GM12873 (cell line): ENCODE measurements around the gene PGF.

Source experiments
- TF ChIP-seq, protein P1 (sequence below): IDR thresholded peaks from 2 replicates; pipeline ENCODE4 v1.5.1; 2012; ENCODE audit warnings: low read depth, mild to moderate bottlenecking, moderate library complexity, low read length, control low read depth; ENCODE audit not compliant: insufficient read depth; ENCODE audit errors: missing control alignments

PGF gene

GRCh38 chr14:74980731-74981461, 25.5 kb upstream of the PGF start:
- TF ChIP-seq, protein P1, sequence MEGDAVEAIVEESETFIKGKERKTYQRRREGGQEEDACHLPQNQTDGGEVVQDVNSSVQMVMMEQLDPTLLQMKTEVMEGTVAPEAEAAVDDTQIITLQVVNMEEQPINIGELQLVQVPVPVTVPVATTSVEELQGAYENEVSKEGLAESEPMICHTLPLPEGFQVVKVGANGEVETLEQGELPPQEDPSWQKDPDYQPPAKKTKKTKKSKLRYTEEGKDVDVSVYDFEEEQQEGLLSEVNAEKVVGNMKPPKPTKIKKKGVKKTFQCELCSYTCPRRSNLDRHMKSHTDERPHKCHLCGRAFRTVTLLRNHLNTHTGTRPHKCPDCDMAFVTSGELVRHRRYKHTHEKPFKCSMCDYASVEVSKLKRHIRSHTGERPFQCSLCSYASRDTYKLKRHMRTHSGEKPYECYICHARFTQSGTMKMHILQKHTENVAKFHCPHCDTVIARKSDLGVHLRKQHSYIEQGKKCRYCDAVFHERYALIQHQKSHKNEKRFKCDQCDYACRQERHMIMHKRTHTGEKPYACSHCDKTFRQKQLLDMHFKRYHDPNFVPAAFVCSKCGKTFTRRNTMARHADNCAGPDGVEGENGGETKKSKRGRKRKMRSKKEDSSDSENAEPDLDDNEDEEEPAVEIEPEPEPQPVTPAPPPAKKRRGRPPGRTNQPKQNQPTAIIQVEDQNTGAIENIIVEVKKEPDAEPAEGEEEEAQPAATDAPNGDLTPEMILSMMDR = no peak

DNA sequence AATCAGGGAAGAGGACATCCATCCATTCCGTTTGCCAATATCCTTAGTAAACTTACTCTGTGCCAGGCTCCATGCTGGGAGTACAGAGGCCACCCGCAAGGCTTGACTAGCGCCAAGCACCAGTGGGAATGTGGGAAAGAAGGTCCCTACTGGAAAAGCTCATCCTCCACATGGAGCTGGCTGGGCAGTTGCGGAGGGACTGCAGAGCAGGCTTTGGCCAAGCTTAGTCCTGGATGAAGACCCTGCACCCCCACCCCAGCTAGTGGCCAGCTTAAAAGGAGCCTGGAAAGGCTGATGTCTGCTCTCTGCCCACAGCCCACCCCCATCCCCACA, 25.0 kb upstream of the PGF start:
- TF ChIP-seq, protein P1 = no peak

DNA sequence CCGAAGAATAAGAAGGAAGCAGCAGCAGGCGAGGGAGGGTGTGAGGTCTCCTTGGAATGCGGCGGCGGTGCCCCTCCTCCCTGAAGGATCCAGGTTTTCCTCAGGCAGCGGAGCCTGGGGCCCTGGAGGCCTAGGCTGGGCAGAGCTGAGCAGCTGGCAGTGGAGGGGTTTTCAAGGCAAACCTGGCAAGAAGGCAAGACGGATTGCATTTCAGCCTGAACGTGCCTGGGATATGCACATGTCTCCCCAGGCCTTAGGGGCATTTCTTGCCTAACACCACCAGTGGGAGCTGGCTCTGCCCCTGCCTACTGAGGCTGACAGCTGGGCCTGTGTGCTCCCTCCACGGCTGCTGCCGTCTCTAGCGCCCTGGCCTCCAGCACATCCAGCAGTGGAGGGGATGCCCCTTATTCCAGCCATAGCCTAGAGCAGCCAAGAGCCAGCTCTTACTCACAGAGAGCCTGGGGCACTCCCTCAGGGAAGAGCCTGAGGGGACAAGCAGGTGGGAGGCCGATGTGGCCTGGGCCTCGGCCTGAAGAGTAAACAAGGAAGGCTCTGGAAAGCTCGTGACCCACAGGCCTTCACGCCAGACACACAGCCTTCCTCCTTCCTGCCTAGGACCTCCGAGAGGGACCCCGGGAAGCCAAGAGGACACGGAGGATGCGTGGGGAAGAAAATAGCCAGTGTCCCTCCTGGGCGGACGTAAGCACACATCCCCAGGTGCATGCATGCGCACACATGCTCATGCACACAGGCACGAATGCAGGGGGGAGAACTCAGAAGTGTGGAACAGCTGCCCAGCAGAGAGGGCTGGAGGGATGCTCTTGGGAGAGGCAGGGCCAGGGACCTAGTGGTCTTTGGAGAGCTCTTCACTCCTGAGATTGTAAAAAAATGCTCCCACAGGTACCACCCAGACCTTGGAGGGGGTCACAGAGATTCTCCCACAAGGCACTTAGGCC, 24.3 kb upstream of the PGF start:
- TF ChIP-seq, protein P1 = no peak

GRCh38 chr14:74979029-74979428, 23.6 kb upstream of the PGF start:
- TF ChIP-seq, protein P1 = no peak

DNA sequence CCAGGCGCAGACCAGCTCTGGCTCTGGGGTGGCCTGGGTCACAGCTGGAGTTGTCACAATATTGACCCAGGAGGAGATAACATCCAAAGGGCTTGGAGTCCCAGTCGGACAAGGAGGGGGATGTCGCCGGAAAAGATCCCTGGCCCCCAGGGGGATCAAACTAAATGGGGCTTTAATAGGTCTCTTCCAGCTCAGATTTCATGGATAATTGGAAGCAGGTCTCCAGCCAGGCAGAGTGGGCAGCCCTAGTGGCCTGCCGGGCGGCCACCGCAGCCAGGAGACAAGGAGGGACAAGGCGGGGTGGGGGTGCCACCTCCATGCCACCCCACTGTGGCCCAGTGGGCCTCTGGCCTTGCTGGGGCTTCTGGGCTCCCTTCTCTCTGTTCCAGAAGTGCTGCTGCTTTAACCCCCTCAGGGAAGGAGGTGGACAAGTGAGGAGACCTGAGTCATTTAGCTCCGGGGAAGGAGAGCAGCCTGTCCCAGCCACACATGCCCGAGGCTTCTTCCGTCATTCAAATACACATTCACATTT, 23.1 kb upstream of the PGF start:
- TF ChIP-seq, protein P1 = no peak

- TF ChIP-seq, protein P1 = no peak
Measured at GRCh38 chr14:74977901-74978385, 22.5 kb upstream of the PGF start.

- TF ChIP-seq, protein P1 = no peak
Measured at GRCh38 chr14:74977164-74977900, 21.9 kb upstream of the PGF start.
